Trophoblast cell (in vitro differentiated cells and primary cell): ENCODE data around the gene REC114.
"Not testable (repeated sequence)": the region's sequence is repeated elsewhere in the genome, so short reads cannot be mapped to it uniquely, and the experiment has no call there.

Experiments
- DNase-seq, 2 donors: peaks; one replicate each; pipeline ENCODE4 v3.0.0-alpha.2; 2016
- H2AFZ ChIP-seq: 2 replicates; pipeline ENCODE4 v1.6.1; 2013; ENCODE audit warnings: low read length, moderate library complexity, mild to moderate bottlenecking; ENCODE audit not compliant: insufficient read depth, poor library complexity
- H2AK5ac ChIP-seq: 2 replicates; pipeline ENCODE4 v1.6.1; 2013; ENCODE audit warnings: mild to moderate bottlenecking, low read length
- H2BK120ac ChIP-seq: 2 replicates; pipeline ENCODE4 v1.6.1; 2013; ENCODE audit warnings: low read length, mild to moderate bottlenecking, moderate library complexity; ENCODE audit not compliant: insufficient read depth, poor library complexity
- H2BK12ac ChIP-seq: 2 replicates; pipeline ENCODE4 v1.6.1; 2013; ENCODE audit warnings: mild to moderate bottlenecking, low read length, moderate library complexity
- H2BK5ac ChIP-seq: 2 replicates; pipeline ENCODE4 v1.6.1; 2013; ENCODE audit warnings: low read length, low read depth, moderate library complexity, mild to moderate bottlenecking; ENCODE audit not compliant: poor library complexity
- H3K14ac ChIP-seq: 2 replicates; pipeline ENCODE4 v1.6.1; 2013; ENCODE audit warnings: mild to moderate bottlenecking, low read length
- H3K18ac ChIP-seq: 2 replicates; pipeline ENCODE4 v1.6.1; 2013; ENCODE audit warnings: mild to moderate bottlenecking, low read length
- H3K23ac ChIP-seq: 2 replicates; pipeline ENCODE4 v1.6.1; 2013; ENCODE audit warnings: low read length
- H3K27ac ChIP-seq: 2 replicates; pipeline ENCODE4 v1.5.1; 2013; ENCODE audit warnings: low read depth, mild to moderate bottlenecking, inconsistent platforms, low read length, moderate library complexity
- H3K27me3 ChIP-seq: 2 replicates; pipeline ENCODE4 v1.6.1; 2013; ENCODE audit warnings: inconsistent platforms, mild to moderate bottlenecking, low read length, moderate library complexity; ENCODE audit not compliant: insufficient read depth
- H3K36me3 ChIP-seq, 2 experiments: 1 replicate in 1 of 2; 2 replicates in 1 of 2; pipeline ENCODE4 v1.6.1; 2013; ENCODE audit warnings: low read length in 2 of 2, mild to moderate bottlenecking in 2 of 2, moderate library complexity in 1 of 2; ENCODE audit not compliant: insufficient read depth in 2 of 2, control insufficient read depth in 1 of 2
- H3K4ac ChIP-seq: 2 replicates; pipeline ENCODE4 v1.6.1; 2013; ENCODE audit warnings: low read depth, mild to moderate bottlenecking, low read length, moderate library complexity
- H3K4me1 ChIP-seq, 2 experiments: 1 replicate in 1 of 2; 2 replicates in 1 of 2; pipeline ENCODE4 v1.6.1; 2013; ENCODE audit warnings: low read length in 2 of 2, mild to moderate bottlenecking in 2 of 2, moderate library complexity in 1 of 2; ENCODE audit not compliant: insufficient read depth in 2 of 2, control insufficient read depth in 1 of 2
- H3K4me2 ChIP-seq: 2 replicates; pipeline ENCODE4 v1.6.1; 2013; ENCODE audit warnings: inconsistent platforms, mild to moderate bottlenecking, low read length, moderate library complexity
- H3K4me3 ChIP-seq: 2 replicates; pipeline ENCODE4 v1.5.1; 2013; ENCODE audit warnings: mild to moderate bottlenecking, low read depth, low read length, inconsistent platforms
- H3K79me1 ChIP-seq: one replicate; pipeline ENCODE4 v1.6.1; 2013; ENCODE audit warnings: low read length
- H3K79me2 ChIP-seq: 2 replicates; pipeline ENCODE4 v1.6.1; 2013; ENCODE audit warnings: low read length, mild to moderate bottlenecking; ENCODE audit not compliant: control insufficient read depth, insufficient read depth, poor library complexity
- H3K9ac ChIP-seq: 2 replicates; pipeline ENCODE4 v1.6.1; 2013; ENCODE audit warnings: mild to moderate bottlenecking, low read length
- H3K9me3 ChIP-seq: 2 replicates; pipeline ENCODE4 v1.6.1; 2013; ENCODE audit warnings: low read depth, mild to moderate bottlenecking, control low read depth, inconsistent platforms, low read length; ENCODE audit not compliant: insufficient read depth
- H4K12ac ChIP-seq: 2 replicates; pipeline ENCODE4 v1.6.1; 2013; ENCODE audit warnings: low read depth, mild to moderate bottlenecking, low read length, moderate library complexity
- H4K8ac ChIP-seq: 2 replicates; pipeline ENCODE4 v1.6.1; 2013; ENCODE audit warnings: low read depth, mild to moderate bottlenecking, low read length, moderate library complexity
- H4K91ac ChIP-seq: one replicate; pipeline ENCODE4 v1.6.1; 2013; ENCODE audit warnings: low read depth, mild to moderate bottlenecking, low read length, moderate library complexity
- WGBS: extraction: QIAGEN DNeasy Blood & Tissue Kit; methylation state at CpG from one replicate; pipeline ENCODE4 v1.1.7; 2013; ENCODE audit warnings: missing lambda C conversion rate; ENCODE audit not compliant: insufficient read length, insufficient coverage; ENCODE audit errors: extremely low coverage; 5-methylcytosine and 5-hydroxymethylcytosine counted together

REC114 gene

DNA sequence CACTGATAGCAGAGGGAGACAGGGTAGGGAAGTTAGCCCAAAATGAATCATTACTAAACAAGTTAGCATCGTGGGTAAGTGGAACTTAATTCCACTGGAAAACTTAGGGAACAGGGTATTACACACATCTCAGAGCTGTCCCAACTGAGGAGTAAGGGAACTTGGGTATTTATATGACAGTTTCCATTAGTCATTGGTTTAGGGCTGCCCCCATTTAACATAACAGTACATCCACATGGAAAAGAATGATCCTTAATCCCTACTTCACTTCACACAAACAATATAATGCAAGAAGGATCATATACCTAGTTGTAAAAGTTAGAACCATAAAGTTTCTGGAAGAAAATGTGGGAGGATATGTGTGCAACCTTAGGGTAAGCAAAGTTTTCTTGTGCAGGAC is 4.3 kb upstream of the REC114 start:
- no peak overlapping the region for H2BK120ac ChIP-seq
- H3K79me2 ChIP-seq = no peaks in the 10 kb centered on the region
- no CpG with 5 or more reads among the region's 1 CpG for WGBS
- H3K4me3 ChIP-seq = no peak overlapping the region
- no peak overlapping the region for H3K4ac ChIP-seq
- H4K12ac ChIP-seq = no peak overlapping the region
- H3K79me1 ChIP-seq = no peaks in the 10 kb centered on the region
- no peak overlapping the region for H3K18ac ChIP-seq
- no peak overlapping the region for H3K23ac ChIP-seq
- H3K9me3 ChIP-seq = peaks cover 2% of the 10 kb centered on the region
- no peak for DNase-seq
- H3K36me3 ChIP-seq = no peaks in the 10 kb centered on the region
- no peak overlapping the region for H2BK5ac ChIP-seq
- H3K4me2 ChIP-seq = no peak overlapping the region
- no peak overlapping the region for H3K14ac ChIP-seq
- H4K8ac ChIP-seq = no peak overlapping the region
- H4K91ac ChIP-seq = no peak overlapping the region
- H3K27me3 ChIP-seq = no peaks in the 10 kb centered on the region
- no peak overlapping the region for H3K27ac ChIP-seq
- no peak overlapping the region for H2AK5ac ChIP-seq
- H3K9ac ChIP-seq = no peak overlapping the region
- no peak overlapping the region for H2AFZ ChIP-seq
- H3K4me1 ChIP-seq = no peaks in the 10 kb centered on the region
- H2BK12ac ChIP-seq = no peak overlapping the region

DNA sequence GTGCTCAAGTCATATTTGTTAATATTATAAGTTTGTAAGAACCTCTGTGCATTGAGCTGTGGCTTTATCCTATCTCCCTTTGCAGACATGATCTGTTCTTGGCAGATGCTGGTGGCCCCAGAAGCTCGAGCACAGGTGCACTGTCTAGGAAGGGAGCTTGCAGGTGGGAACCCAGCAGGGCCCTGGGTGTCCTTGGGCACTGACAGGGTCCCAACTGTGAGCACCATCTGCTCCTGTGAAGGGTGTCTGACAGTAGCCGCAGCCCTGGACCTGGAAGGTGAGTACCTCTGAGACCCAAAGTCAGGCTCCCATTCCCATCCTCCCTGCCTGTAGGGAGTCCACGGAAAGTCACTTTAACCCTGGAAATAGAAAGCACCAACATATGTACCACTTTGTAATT is 2.4 kb upstream of the REC114 start:
- DNase-seq = no peak
- H2AFZ ChIP-seq = no peak overlapping the region
- H3K23ac ChIP-seq = no peak overlapping the region
- H3K9ac ChIP-seq = peak overlapping the region; percentile 15
- H3K4me2 ChIP-seq = no peak overlapping the region
- no peak overlapping the region for H3K14ac ChIP-seq
- H4K91ac ChIP-seq = no peak overlapping the region
- no peak overlapping the region for H3K27ac ChIP-seq
- no peak overlapping the region for H2BK120ac ChIP-seq
- no peaks in the 10 kb centered on the region for H3K4me1 ChIP-seq
- peaks cover 2% of the 10 kb centered on the region for H3K9me3 ChIP-seq
- H3K27me3 ChIP-seq = no peaks in the 10 kb centered on the region
- H3K36me3 ChIP-seq = no peaks in the 10 kb centered on the region
- H3K4me3 ChIP-seq = no peak overlapping the region
- H4K12ac ChIP-seq = no peak overlapping the region
- H3K18ac ChIP-seq = no peak overlapping the region
- no peak overlapping the region for H3K4ac ChIP-seq
- H4K8ac ChIP-seq = no peak overlapping the region
- no CpG with 5 or more reads among the region's 3 CpGs for WGBS
- H3K79me1 ChIP-seq = no peaks in the 10 kb centered on the region
- no peak overlapping the region for H2BK5ac ChIP-seq
- no peak overlapping the region for H2BK12ac ChIP-seq
- H2AK5ac ChIP-seq = no peak overlapping the region
- no peaks in the 10 kb centered on the region for H3K79me2 ChIP-seq

DNA sequence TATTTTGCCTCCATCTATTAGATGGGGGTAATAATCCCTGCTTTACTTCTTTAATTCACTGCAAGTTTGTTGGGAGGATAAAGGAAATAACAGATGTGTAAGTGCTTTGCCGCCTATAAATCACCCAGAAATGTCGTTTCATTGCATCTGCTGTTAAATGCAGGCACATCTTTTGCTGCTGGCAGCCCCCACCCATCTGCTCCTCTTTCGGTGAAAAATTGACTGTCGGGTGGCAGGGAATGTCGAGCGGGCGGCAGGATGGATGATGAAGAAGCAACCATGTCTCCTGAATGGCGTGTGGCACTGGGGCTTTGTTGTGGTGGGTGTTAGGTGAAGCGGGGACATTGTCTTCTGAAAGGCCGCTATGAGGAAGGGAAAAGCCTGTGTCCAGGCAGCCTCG is 543 bp upstream of the REC114 start:
- Histone ChIP-seq H3K36me3 (no peaks in the 10 kb centered on the region), H3K4me2 (no peak overlapping the region), H3K9me3 (peaks cover 2% of the 10 kb centered on the region), H2AFZ (no peak overlapping the region), H4K12ac (no peak overlapping the region), H3K18ac (no peak overlapping the region), H3K4me3 (no peak overlapping the region), H4K91ac (no peak overlapping the region), H3K4me1 (no peaks in the 10 kb centered on the region), H3K27me3 (no peaks in the 10 kb centered on the region), H3K23ac (no peak overlapping the region), H3K79me2 (no peaks in the 10 kb centered on the region), H3K4ac (no peak overlapping the region), H3K9ac (no peak overlapping the region), H3K79me1 (no peaks in the 10 kb centered on the region), H3K27ac (no peak overlapping the region), H2AK5ac (no peak overlapping the region), H2BK5ac (no peak overlapping the region), H2BK12ac (no peak overlapping the region), H2BK120ac (no peak overlapping the region), H3K14ac (no peak overlapping the region), H4K8ac (no peak overlapping the region)
- DNase-seq = no peak
- WGBS = no CpG with 5 or more reads among the region's 11 CpGs

- not testable (repeated sequence) for H3K79me2 ChIP-seq, H3K4me3 ChIP-seq, H3K27ac ChIP-seq, H3K4me1 ChIP-seq, H4K12ac ChIP-seq, H3K18ac ChIP-seq, H2BK120ac ChIP-seq, H2BK5ac ChIP-seq, H2AK5ac ChIP-seq, H4K91ac ChIP-seq, H4K8ac ChIP-seq, H3K14ac ChIP-seq, H3K79me1 ChIP-seq, H3K36me3 ChIP-seq, H3K27me3 ChIP-seq, H3K4me2 ChIP-seq, H3K9me3 ChIP-seq, DNase-seq, H2AFZ ChIP-seq, H3K4ac ChIP-seq, H3K9ac ChIP-seq, H2BK12ac ChIP-seq, H3K23ac ChIP-seq
- WGBS = no CpG with 5 or more reads among the region's 5 CpGs
Observed at GRCh38 chr15:73447471-73447870, 4.5 kb downstream of the REC114 start.
